Nephron (organoid): ENCODE data around the gene L3MBTL4.

Experiments used
- H3K27ac Mint-ChIP-seq, 3 experiments: 2 replicates each; pipeline ENCODE4 v1.8.0; 2020; ENCODE audit warnings: mixed read lengths in 3 of 3, mild to moderate bottlenecking in 2 of 3, moderate library complexity in 1 of 3
- H3K27me3 Mint-ChIP-seq: 2 replicates; pipeline ENCODE4 v1.8.0; 2021; ENCODE audit warnings: low read depth, mild to moderate bottlenecking, moderate library complexity, mixed read lengths
- H3K36me3 Mint-ChIP-seq: 2 replicates; pipeline ENCODE4 v1.8.0; 2020; ENCODE audit warnings: low read depth, mixed read lengths
- H3K4me1 Mint-ChIP-seq: 2 replicates; pipeline ENCODE4 v1.8.0; 2020; ENCODE audit warnings: mixed read lengths
- H3K4me3 Mint-ChIP-seq, 3 experiments: 2 replicates each; pipeline ENCODE4 v1.8.0; 2020; ENCODE audit warnings: mild to moderate bottlenecking in 3 of 3, mixed read lengths in 3 of 3, moderate library complexity in 2 of 3
- H3K9me3 Mint-ChIP-seq: 2 replicates; pipeline ENCODE4 v1.8.0; 2020; ENCODE audit warnings: mixed read lengths
- CTCF ChIP-seq, 3 experiments: fragments of 200-600 bp; sonication (generic); IDR thresholded peaks; one replicate each; pipeline ENCODE4 v1.5.0; 2021; ENCODE audit warnings: antibody characterized with exemption in 3 of 3; ENCODE audit not compliant: unreplicated experiment in 3 of 3

Gene L3MBTL4

DNA sequence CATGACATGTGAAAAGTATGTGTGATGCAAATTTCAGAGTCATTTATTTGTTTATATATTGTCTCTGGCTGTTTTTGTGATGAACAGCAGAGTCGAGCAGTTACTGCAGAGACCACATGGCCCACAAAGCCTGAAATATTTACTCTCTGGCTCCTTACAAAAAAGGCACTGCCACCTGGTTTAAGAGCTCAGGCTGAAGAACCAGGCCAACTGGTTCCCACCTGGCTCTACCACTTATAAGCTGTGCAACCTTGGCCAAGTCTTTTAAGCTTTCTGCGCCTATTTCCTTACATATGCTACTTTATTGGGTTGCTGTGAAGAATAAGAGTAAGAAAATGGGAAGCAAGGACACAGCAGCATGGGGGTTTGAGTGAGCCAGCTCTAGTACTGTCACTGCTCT lies 207.6 kb downstream of the L3MBTL4 start:
- Mint-ChIP-seq H3K4me3 (no peak overlapping the region), H3K4me1 (no peaks in the 10 kb centered on the region)
- no peak for TF ChIP-seq CTCF (IDR thresholded peaks at IDR 0.05; ENCODE audit: unreplicated experiment in 3 of 3)

DNA sequence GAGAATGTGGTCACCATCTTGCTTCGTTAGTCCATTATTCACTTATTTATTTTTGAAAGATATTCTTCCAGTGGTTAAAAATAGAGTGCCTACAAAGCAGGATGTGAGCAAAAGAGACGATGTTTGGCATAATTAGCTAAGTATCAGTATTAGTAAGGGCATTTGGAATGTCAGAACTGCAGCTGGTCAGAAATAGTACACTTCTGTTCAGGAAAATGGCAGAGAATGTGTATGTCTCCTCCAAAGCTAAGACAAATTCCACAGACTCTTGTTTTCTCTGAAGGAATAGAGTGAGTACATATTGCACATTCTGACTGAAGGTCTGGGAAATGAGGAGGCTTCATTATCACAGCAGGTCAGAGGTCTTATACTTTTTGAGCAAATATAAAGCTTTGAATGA lies 209.0 kb downstream of the L3MBTL4 start:
- TF ChIP-seq CTCF (IDR thresholded peaks at IDR 0.05; ENCODE audit: unreplicated experiment in 3 of 3), result no peak
- H3K9me3 Mint-ChIP-seq, result no peaks in the 10 kb centered on the region
- H3K4me1 Mint-ChIP-seq, result no peaks in the 10 kb centered on the region
- no peaks in the 10 kb centered on the region for H3K27me3 Mint-ChIP-seq
- no peaks in the 10 kb centered on the region for H3K36me3 Mint-ChIP-seq
- H3K4me3 Mint-ChIP-seq, result no peak overlapping the region
- H3K27ac Mint-ChIP-seq, result no peak overlapping the region

More for the DNA sequence above, 207.6 kb downstream of the L3MBTL4 start:
- H3K27me3 Mint-ChIP-seq, result no peaks in the 10 kb centered on the region
- no peak overlapping the region for H3K27ac Mint-ChIP-seq
- no peaks in the 10 kb centered on the region for H3K36me3 Mint-ChIP-seq
- H3K9me3 Mint-ChIP-seq, result no peaks in the 10 kb centered on the region

- no peak for TF ChIP-seq CTCF (IDR thresholded peaks at IDR 0.05; ENCODE audit: unreplicated experiment in 3 of 3)
- H3K9me3 Mint-ChIP-seq, result no peaks in the 10 kb centered on the region
- H3K27me3 Mint-ChIP-seq, result no peaks in the 10 kb centered on the region
- H3K4me1 Mint-ChIP-seq, result no peaks in the 10 kb centered on the region
- no peaks in the 10 kb centered on the region for H3K36me3 Mint-ChIP-seq
- no peak overlapping the region for H3K27ac Mint-ChIP-seq
- H3K4me3 Mint-ChIP-seq, result no peak overlapping the region
Measured at GRCh38 chr18:6204476-6204875, 210.2 kb downstream of the L3MBTL4 start.

DNA sequence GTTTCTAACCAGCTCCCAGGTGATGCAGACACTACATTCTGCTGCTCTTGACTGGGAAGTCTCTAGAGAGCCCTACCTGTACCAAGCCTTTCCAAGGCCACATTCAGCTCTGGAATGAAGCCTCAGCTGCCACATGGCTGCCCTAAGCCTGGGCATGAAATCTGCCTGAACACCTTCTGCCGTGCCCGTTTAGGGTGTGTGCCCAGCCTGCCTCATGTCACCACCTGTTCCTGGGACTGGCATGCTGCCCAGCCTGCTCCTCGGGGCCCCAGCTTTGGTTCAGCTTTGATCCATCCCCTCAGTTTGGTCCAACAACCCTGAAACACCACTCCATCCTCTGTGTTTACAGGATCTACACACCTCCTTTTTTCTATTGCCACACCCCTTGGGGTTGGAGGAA lies 210.9 kb downstream of the L3MBTL4 start:
- Mint-ChIP-seq H3K36me3 (no peaks in the 10 kb centered on the region), H3K9me3 (no peaks in the 10 kb centered on the region), H3K4me1 (no peaks in the 10 kb centered on the region), H3K4me3 (no peak overlapping the region), H3K27ac (no peak overlapping the region), H3K27me3 (no peaks in the 10 kb centered on the region)
- TF ChIP-seq CTCF (IDR thresholded peaks at IDR 0.05; ENCODE audit: unreplicated experiment in 3 of 3), result no peak

GRCh38 chr18:6202861-6203260 lies 211.8 kb downstream of the L3MBTL4 start:
- Mint-ChIP-seq H3K27ac (no peak overlapping the region), H3K36me3 (no peaks in the 10 kb centered on the region), H3K9me3 (no peaks in the 10 kb centered on the region)

More at GRCh38 chr18:6202861-6203260, 211.8 kb downstream of the L3MBTL4 start:
- TF ChIP-seq CTCF (IDR thresholded peaks at IDR 0.05; ENCODE audit: unreplicated experiment in 3 of 3), result no peak
- H3K4me1 Mint-ChIP-seq, result no peaks in the 10 kb centered on the region
- H3K4me3 Mint-ChIP-seq, result no peak overlapping the region
- no peaks in the 10 kb centered on the region for H3K27me3 Mint-ChIP-seq
